Activated CD4-positive, alpha-beta T cell treated with anti-CD3 and anti-CD28 coated beads, Interleukin-2, amount 50 U/mL, for 1 hour (primary cell): ENCODE measurements around the gene RASAL1.

Source experiments
- DNase-seq: peaks from one replicate; pipeline ENCODE4 v3.0.0-alpha.2; 2020

RASAL1 gene

GRCh38 chr12:113115455-113116126, 20.0 kb downstream of the RASAL1 start:
- no peak for DNase-seq

DNA sequence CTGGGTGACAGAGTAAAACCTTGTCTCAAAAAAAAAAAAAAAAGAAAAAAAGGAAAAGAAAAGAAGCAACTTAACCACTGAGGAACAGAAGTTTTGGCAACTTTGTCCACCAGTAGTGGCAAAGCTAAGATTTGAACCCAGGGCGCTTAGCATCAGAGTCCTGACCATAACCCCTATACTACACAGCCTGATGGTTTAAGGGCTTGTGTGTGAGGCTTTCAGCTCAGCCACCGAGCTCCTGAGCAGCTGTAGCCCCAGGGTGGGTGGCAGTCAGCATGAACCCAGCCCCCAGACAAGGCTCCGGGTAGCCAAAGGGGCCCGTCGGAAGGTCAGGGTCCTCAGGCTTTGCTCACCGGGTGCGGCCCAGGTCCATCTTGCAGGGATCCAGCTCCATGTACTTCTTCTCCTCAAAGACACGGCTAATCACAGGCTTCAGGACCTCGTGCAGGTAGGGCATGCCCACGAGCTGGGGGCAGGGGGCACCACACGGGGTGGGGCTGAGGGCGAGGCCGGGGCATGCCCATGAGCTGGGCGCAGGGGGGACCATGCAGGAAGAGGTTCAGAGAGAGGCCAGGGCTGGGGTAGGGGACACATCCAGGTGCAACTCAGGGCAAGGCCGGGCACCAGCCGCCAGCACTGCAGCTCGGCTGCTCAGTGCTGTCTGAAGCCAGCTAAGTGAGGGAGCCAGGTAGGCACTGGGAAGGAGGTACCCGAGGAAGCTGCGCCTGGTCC, 20.9 kb downstream of the RASAL1 start:
- DNase-seq: no peak

DNA sequence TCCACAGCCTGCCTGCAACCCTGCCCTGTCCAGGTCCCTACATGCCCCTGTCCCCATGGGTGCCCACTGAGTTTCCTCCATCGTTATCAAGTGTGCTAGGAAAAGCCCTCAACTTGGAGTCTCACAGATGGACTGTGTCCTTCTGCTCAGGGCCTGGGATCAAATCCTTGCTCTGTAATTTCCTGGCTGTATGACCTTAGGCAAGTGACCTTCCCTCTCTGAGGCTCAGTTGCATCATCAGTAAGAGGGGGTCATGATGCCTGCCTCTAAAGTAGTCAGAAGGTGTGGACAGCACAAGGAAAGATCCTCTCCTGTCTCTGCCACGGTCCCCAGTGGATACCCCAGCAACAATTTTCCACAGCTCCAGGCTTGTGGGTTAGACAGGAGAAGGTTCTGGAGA, 22.2 kb downstream of the RASAL1 start:
- DNase-seq: no peak

GRCh38 chr12:113112043-113112899, 23.3 kb downstream of the RASAL1 start:
- DNase-seq: no peak

DNA sequence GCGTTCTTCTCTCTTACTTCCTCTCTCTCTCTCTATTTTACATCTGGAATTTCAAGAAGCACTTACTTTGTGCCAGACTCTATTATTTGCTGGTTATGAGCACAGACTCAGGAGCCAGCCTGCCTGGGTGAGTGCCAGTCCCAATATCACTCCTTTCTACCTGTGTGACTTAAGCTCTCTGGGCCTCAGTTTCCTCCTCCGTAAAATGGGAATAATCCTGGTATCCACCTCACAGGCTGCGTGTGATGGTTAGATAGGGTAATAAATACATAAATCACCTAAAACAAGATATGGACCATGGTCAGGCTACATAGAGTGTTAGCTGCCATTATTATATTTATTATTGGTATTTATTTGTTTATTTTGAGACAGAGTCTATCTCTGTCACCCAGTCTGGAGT, 24.3 kb downstream of the RASAL1 start:
- DNase-seq: no peak

DNA sequence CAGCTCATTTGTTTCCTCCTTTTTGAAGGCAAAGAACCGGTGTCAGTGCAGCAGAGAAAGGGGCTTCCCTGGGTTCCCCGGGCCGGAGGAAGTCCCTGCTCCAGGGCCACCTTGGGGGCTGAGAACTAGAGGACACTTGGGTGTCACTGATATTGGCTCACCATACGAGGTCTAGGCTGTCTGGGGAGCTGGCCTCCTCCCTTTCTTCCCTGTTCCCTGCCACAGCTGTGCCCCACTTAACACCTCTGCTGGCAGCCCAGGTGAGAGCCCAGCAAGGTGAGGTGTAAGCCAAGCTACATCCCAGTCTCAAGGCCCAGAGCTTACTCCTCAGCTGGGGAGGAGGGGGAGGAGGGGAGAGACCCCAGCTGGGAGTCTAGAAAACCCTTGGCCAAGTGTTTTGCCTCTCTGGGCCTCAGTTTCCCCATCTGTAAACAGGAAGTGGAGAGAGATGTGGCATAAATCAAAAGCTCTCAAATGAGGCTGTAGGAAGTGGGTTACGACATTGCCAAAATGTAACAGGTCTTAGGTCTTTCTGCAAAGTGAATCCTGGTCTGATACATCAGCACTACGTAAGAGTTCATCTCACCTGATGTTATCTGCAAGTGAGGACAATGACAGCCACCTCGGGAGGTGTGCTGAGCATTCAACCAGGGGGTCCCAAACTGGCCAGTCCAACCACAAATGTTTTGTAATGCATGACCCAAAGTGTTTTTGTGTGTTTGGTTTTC, 25.5 kb downstream of the RASAL1 start:
- no peak for DNase-seq

GRCh38 chr12:113109360-113109759, 26.2 kb downstream of the RASAL1 start:
- DNase-seq: no peak

DNA sequence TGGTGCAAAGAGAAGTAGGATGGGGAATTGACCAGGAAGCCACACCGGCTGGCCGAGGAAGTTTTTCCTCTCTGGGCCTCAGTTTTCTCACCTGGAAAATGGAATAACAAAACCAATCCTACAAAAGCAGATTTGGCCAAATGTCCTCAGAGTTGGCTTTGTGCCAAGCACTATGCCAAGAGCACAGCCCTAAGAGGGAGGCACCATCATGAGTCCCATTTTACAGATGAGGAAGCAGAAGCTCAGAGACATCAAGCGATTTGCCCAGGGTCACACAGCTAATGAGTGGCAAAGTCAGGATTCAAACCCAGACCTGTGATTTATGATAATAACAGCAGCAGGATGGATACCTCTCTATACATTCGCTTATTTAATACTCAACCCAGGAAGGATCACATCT, 27.3 kb downstream of the RASAL1 start:
- no peak for DNase-seq

GRCh38 chr12:113106361-113106760, 29.2 kb downstream of the RASAL1 start:
- no peak for DNase-seq

DNA sequence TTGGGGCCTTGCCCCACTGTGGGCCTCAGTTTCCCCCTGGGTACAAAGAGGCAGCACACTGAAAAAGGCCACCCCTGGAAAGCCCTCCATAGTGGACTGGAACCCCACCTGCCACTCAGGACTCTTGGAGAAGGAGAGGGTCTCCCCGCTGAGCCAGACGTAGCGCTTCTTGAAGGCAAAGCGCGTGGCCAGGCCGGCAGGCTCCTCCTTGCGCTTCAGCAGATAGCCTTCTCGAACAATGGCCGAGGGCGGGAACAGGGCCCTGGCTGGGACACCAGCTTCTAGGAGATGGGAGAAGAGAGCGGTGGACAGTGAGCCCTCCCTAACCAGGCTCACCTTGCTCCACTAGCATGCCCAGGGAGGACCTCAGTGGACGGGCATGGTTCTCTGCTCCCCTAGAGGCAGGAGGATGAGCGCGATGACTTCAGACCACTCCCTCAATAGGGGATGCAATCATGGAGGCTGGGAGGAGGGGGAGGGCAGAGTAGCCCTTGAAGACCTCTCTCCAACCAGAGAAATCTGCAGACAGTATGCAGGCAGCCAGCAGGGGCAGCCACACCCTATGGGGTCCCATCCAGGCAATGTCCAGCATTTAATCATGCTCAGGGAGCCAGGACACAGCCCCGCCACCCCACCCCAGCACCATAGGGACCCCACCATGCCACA, 29.8 kb downstream of the RASAL1 start:
- DNase-seq: no peak

- no peak for DNase-seq
Observed at GRCh38 chr12:113104953-113105510, 30.5 kb downstream of the RASAL1 start.

DNA sequence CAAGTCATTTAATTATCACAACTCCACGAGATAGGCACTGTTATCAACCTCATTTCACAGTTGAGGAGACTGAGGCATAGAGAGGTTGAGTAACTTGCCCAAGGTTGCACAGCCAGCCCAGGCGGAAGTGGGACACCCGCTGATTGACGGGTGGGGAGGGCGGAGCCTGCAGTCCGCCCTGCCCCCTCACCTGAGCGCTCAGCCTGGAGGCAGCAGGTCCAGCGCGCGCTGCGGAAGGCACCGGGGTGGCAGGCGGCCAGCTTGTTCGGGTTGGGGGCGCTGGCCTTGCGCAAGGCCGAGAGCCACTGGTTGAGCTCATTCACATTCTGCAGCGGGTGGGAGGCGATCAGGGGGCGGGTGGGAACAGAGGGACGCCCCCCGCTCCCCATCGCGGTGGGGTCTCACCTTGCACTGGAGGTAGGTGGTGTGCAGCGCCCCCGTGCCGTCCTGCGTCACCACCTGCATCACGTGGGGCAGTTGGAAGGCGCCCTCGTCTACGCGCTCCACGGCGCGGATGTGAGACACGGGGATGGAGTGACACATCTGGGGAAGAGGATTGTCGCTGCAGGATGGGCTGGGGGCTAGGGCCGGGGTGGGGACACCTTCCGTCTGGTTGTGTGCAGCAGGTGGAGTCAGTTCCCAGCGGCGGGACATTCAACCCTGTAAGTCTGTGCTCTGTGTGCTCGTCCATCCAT, 31.7 kb downstream of the RASAL1 start:
- peak; percentile 61 for DNase-seq

DNA sequence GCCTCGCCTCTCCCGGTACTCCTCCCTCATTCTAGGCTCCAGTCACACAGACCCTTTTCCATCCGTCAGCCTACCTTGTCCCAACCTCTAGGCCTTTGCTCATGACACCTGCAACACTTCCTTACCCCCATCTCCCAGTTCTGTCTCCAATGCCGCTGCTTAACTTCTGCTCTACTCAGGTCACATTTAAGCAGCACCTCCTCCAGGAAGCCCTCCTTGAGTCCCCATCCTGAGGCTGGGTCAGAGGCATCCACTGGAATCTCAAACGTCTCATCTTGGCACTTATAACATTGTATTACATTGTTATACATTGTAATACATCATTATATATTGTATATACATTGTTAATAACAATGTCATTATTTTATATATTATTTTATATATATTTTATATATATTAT, 32.8 kb downstream of the RASAL1 start:
- DNase-seq: no peak

GRCh38 chr12:113101751-113102150, 33.8 kb downstream of the RASAL1 start:
- DNase-seq: no peak

DNA sequence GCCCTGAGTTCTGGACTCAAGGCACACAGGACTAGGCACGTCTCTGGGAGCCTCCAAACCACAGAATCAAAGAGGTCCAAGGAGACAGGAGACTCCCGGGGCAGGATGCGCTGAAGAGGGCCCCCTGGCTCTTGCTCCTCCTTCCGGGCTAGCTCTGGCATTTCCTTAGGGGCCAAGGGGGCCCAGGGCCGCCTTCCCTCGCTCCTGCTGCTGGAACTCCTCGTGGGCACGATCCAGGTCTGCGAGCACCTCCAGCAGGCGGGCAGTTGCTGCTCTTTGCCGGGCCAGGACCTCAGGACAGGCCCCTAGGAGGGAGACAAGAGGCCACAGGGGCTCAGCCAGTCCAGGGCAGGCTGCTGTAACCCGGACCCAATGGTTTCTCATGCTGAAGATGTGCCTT, 35.8 kb downstream of the RASAL1 start:
- no peak for DNase-seq

DNA sequence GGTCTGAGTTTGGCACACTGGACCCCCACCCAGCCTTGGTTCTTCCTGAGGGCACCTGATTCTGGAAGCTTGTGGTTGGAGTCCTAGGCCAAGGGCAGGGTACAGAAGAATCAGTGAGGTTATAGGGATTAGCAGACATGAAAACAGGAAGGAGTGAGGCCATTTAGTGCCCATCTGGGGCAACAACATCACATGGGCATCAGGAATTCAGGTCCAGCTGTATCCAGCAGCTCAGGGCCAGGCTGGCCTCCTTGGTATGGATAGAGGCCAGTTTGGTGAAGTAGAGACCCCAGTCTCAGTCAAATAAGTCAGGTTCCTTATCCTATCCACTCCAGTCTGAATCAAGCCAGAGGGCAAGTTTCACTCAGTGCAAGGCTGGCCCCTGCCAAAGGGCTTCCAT, 36.2 kb downstream of the RASAL1 start:
- no peak for DNase-seq

- peak; percentile 67 for DNase-seq
Observed at GRCh38 chr12:113098441-113099028, 37.0 kb downstream of the RASAL1 start.

- no peak for DNase-seq
Observed at GRCh38 chr12:113097716-113098440, 37.7 kb downstream of the RASAL1 start.

- DNase-seq: no peak
Observed at GRCh38 chr12:113096675-113097461, 38.7 kb downstream of the RASAL1 start.

- no peak for DNase-seq
Observed at GRCh38 chr12:113095405-113095804, 40.2 kb downstream of the RASAL1 start.
